ENCODE measurements around the gene ANKRD40.

DNA sequence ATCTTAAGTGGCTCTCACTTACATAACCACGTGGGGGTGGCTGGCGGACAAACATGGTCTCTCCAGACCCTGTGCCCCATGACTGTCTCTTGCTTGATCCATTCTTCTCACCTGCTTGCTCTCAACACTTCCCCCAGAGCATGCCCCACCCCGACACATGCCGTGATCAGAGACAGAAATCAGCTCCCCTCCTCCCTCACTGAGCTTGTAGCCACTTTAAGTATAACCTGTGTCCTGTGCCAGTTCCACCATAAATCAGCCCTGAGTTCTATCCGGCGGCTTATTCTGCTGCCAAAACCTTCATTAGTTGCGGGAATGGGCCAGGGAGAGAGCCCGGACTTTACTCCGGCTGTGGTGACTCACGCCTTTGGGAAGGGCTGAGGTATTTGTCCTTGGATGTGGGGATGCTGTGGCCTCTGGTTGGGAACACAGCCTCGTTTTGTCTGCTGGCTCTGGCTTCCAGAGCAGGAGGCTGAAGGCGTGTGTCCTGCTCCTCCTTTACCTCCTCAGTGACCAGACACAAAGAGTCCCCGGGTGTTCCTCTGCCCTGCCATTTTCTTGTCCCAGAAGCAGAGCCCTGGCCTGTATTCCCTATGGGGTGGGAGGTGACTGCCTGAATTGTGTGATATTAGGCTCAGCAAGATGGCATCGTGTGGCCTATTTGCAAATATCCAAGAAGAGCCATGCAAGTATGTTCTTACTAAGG is 21.1 kb downstream of the ANKRD40 start:
- no peak for TF ChIP-seq EZH2 (IDR thresholded peaks at IDR 0.05; ENCODE audit: borderline replicate concordance, low read length)
- TF ChIP-seq, protein P1, sequence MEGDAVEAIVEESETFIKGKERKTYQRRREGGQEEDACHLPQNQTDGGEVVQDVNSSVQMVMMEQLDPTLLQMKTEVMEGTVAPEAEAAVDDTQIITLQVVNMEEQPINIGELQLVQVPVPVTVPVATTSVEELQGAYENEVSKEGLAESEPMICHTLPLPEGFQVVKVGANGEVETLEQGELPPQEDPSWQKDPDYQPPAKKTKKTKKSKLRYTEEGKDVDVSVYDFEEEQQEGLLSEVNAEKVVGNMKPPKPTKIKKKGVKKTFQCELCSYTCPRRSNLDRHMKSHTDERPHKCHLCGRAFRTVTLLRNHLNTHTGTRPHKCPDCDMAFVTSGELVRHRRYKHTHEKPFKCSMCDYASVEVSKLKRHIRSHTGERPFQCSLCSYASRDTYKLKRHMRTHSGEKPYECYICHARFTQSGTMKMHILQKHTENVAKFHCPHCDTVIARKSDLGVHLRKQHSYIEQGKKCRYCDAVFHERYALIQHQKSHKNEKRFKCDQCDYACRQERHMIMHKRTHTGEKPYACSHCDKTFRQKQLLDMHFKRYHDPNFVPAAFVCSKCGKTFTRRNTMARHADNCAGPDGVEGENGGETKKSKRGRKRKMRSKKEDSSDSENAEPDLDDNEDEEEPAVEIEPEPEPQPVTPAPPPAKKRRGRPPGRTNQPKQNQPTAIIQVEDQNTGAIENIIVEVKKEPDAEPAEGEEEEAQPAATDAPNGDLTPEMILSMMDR (IDR thresholded peaks at IDR 0.05; ENCODE audit: low read length) = no peak

All from OCI-LY1 (cell line).